HCT116 (cell line): ENCODE data around the gene PTPN7. TPM values are rescaled to one million over a fixed set of nuclear protein-coding genes. Genes with fewer than 3 reads are reported as not detected.

ENCODE experiments used
- ATAC-seq: fragments of 200-7000 bp; cut with Tn5 transposase; 2 replicates; pipeline ENCODE4 v1.9.1; 2020; ENCODE audit warnings: mild to moderate bottlenecking, moderate library complexity
- BruUV-seq: library from RNA; stranded (reverse); fragments of 400-500 nt; replicated peaks from 2 replicates; lab custom pipeline; 2021; lab: Mats Ljungman, UMichigan
- CTCF ChIA-PET: fragments of 300-600 bp; sonication (Branson Sonifier 250); formaldehyde crosslinking; loops from one replicate; lab custom pipeline; 2021; ENCODE audit warnings: antibody characterized with exemption; lab: Charles Lee
- POLR2A ChIA-PET: fragments of 300-600, 350-600 bp; sonication (Branson Sonifier 250); formaldehyde crosslinking; loops from one replicate; lab custom pipeline; 2021; ENCODE audit warnings: antibody characterized with exemption; lab: Charles Lee
- RAD21 ChIA-PET, 2 experiments: fragments of 300-600 bp; sonication (Branson Sonifier 250); formaldehyde crosslinking; loops; one replicate each; lab custom pipeline; 2023; ENCODE audit warnings: low total read pairs in 2 of 2; ENCODE audit not compliant: uncharacterized antibody in 2 of 2, unreplicated experiment in 2 of 2, low non-redundant PET in 1 of 2; lab: Charles Lee
- DNase-seq: peaks from one replicate; pipeline ENCODE4 v3.0.0-alpha.2; 2010; ENCODE audit warnings: low read depth, low spot score
- H2AFZ ChIP-seq: fragments of 200-600 bp; shearing (Covaris generic), sonication (generic); 2 replicates; pipeline ENCODE4 v1.6.1; 2017; ENCODE audit warnings: low read depth, mixed run types, mixed read lengths, antibody characterized with exemption, low read length; ENCODE audit not compliant: poor library complexity, severe bottlenecking
- H3K27ac ChIP-seq: 2 replicates; pipeline ENCODE4 v1.5.1; 2012; ENCODE audit warnings: low read depth, low read length
- H3K27me3 ChIP-seq: fragments of 200-600 bp; sonication (generic); 2 replicates; pipeline ENCODE4 v1.6.1; 2016; ENCODE audit warnings: mixed run types, low read length, mixed read lengths; ENCODE audit not compliant: insufficient read depth
- H3K36me3 ChIP-seq, 2 experiments: fragments of 200-500 bp in 1 of 2; fragments of 200-600 bp in 1 of 2; sonication (Bioruptor generic) in 1 of 2; sonication (generic) in 1 of 2; 2 replicates each; pipeline versions ENCODE4 v1.5.1 to v1.6.1; 2014 to 2016; ENCODE audit warnings: low read length in 2 of 2, inconsistent platforms in 1 of 2, mixed read lengths in 1 of 2, mixed run types in 1 of 2; ENCODE audit not compliant: insufficient read depth in 2 of 2, control insufficient read depth in 1 of 2
- H3K4me1 ChIP-seq, 2 experiments: fragments of 200-600 bp in 1 of 2; sonication (generic) in 1 of 2; 2 replicates each; pipeline versions ENCODE4 v1.5.1 to v1.6.1; 2012 to 2017; ENCODE audit warnings: low read length in 2 of 2, inconsistent platforms in 1 of 2, mild to moderate bottlenecking in 1 of 2, mixed read lengths in 1 of 2, mixed run types in 1 of 2, moderate library complexity in 1 of 2; ENCODE audit not compliant: insufficient read depth in 2 of 2, control insufficient read depth in 1 of 2
- H3K4me2 ChIP-seq: fragments of 200-600 bp; sonication (generic); 2 replicates; pipeline ENCODE4 v1.6.1; 2017; ENCODE audit warnings: mixed run types, low read length, mixed read lengths
- H3K4me3 ChIP-seq, 2 experiments: fragments of 200-600 bp in 1 of 2; sonication (generic) in 1 of 2; replicated peaks in 1 of 2; 2 replicates each; pipeline ENCODE4 v1.5.1; 2011 to 2016; ENCODE audit warnings: low read length in 2 of 2, control low read depth in 1 of 2, low read depth in 1 of 2, mild to moderate bottlenecking in 1 of 2, mixed read lengths in 1 of 2, mixed run types in 1 of 2
- H3K79me2 ChIP-seq: fragments of 200-600 bp; sonication (generic); 2 replicates; pipeline ENCODE4 v1.6.1; 2017; ENCODE audit warnings: mild to moderate bottlenecking, mixed run types, low read length, moderate library complexity, mixed read lengths; ENCODE audit not compliant: insufficient read depth
- H3K9ac ChIP-seq: fragments of 200-600 bp; sonication (generic); 2 replicates; pipeline ENCODE4 v1.6.1; 2016; ENCODE audit warnings: low read length, mixed read lengths
- H3K9me2 ChIP-seq: fragments of 200-600 bp; sonication (generic), shearing (Covaris generic); 2 replicates; pipeline ENCODE4 v1.6.1; 2017; ENCODE audit warnings: mixed run types, mild to moderate bottlenecking, moderate library complexity; ENCODE audit not compliant: insufficient read depth
- H3K9me3 ChIP-seq, 2 experiments: fragments of 200-500 bp in 1 of 2; fragments of 200-600 bp in 1 of 2; sonication (Bioruptor generic) in 1 of 2; sonication (generic) in 1 of 2; 2 replicates each; pipeline ENCODE4 v1.6.1; 2014 to 2017; ENCODE audit warnings: low read length in 2 of 2, mixed read lengths in 2 of 2, inconsistent platforms in 1 of 2, low read depth in 1 of 2, mild to moderate bottlenecking in 1 of 2, mixed run types in 1 of 2, moderate library complexity in 1 of 2; ENCODE audit not compliant: control insufficient read depth in 1 of 2, insufficient read depth in 1 of 2
- H4K20me1 ChIP-seq: fragments of 200-600 bp; sonication (generic), shearing (Covaris generic); 2 replicates; pipeline ENCODE4 v1.6.1; 2017; ENCODE audit warnings: mixed run types, mild to moderate bottlenecking, moderate library complexity; ENCODE audit not compliant: insufficient read depth
- CBX3 ChIP-seq: IDR thresholded peaks from 2 replicates; pipeline ENCODE4 v1.6.1; 2012; ENCODE audit warnings: low read depth
- EGR1 ChIP-seq: IDR thresholded peaks from 2 replicates; pipeline ENCODE4 v1.6.1; 2012; ENCODE audit warnings: low read depth
- ELF1 ChIP-seq: IDR thresholded peaks from 2 replicates; pipeline ENCODE4 v1.6.1; 2012; ENCODE audit warnings: low read depth, borderline replicate concordance
- FOSL1 ChIP-seq: IDR thresholded peaks from 2 replicates; pipeline ENCODE4 v1.6.1; 2012; ENCODE audit warnings: low read depth
- JUND ChIP-seq: IDR thresholded peaks from 2 replicates; pipeline ENCODE4 v1.6.1; 2012
- POLR2A ChIP-seq: IDR thresholded peaks from 2 replicates; pipeline ENCODE4 v1.7.0; 2011; ENCODE audit warnings: borderline replicate concordance; ENCODE audit not compliant: insufficient read depth, insufficient read length; ENCODE audit errors: extremely low read depth
- POLR2AphosphoS5 ChIP-seq: IDR thresholded peaks from 2 replicates; pipeline ENCODE4 v1.6.1; 2011; ENCODE audit warnings: mild to moderate bottlenecking, low read depth, low read length, moderate library complexity
- SRF ChIP-seq: IDR thresholded peaks from 2 replicates; pipeline ENCODE4 v1.6.1; 2012; ENCODE audit warnings: low read depth
- TCF7L2 ChIP-seq: IDR thresholded peaks from 2 replicates; pipeline ENCODE4 v1.7.0; 2011; ENCODE audit warnings: borderline replicate concordance, inconsistent platforms; ENCODE audit not compliant: insufficient read depth, insufficient read length; ENCODE audit errors: extremely low read depth
- ZFX ChIP-seq: fragments of 450-650 bp; IDR thresholded peaks from 2 replicates; pipeline ENCODE4 v1.6.1; 2017
- ZNF274 ChIP-seq: fragments of 200-500 bp; sonication (Bioruptor generic); IDR thresholded peaks from 2 replicates; pipeline ENCODE4 v1.6.1; 2014; ENCODE audit warnings: mild to moderate bottlenecking, low read depth, low read length, inconsistent platforms
- intact Hi-C: fragments of 100-400 bp; cut with micrococcal nuclease; formaldehyde crosslinking; loops from 2 replicates; pipeline ENCODE4 v1.10.0; 2022
- total RNA-seq: library from RNA; stranded (reverse); gene quantifications from one replicate; pipeline ENCODE4 v1.2.1, GENCODE V29; 2021; ENCODE audit not compliant: unreplicated experiment
- TF ChIP-seq, protein P1 (sequence below): IDR thresholded peaks from 2 replicates; pipeline ENCODE4 v1.6.1; 2012
- TF ChIP-seq, protein P2 (sequence below), 3 experiments: fragments of 200-600 bp in 1 of 3; sonication (generic) in 1 of 3; IDR thresholded peaks in 2 of 3; conservative IDR thresholded peaks in 1 of 3; 2 replicates each; pipeline ENCODE4 v1.5.1; 2012 to 2017; ENCODE audit warnings: low read depth in 2 of 3, low read length in 2 of 3, antibody characterized with exemption in 1 of 3, borderline replicate concordance in 1 of 3, control low read depth in 1 of 3, mild to moderate bottlenecking in 1 of 3, mixed read lengths in 1 of 3, mixed run types in 1 of 3, moderate library complexity in 1 of 3; ENCODE audit not compliant: insufficient read depth in 1 of 3

Gene PTPN7
- total RNA-seq, 1 experiment from 2014 or later = 0.76 TPM

DNA sequence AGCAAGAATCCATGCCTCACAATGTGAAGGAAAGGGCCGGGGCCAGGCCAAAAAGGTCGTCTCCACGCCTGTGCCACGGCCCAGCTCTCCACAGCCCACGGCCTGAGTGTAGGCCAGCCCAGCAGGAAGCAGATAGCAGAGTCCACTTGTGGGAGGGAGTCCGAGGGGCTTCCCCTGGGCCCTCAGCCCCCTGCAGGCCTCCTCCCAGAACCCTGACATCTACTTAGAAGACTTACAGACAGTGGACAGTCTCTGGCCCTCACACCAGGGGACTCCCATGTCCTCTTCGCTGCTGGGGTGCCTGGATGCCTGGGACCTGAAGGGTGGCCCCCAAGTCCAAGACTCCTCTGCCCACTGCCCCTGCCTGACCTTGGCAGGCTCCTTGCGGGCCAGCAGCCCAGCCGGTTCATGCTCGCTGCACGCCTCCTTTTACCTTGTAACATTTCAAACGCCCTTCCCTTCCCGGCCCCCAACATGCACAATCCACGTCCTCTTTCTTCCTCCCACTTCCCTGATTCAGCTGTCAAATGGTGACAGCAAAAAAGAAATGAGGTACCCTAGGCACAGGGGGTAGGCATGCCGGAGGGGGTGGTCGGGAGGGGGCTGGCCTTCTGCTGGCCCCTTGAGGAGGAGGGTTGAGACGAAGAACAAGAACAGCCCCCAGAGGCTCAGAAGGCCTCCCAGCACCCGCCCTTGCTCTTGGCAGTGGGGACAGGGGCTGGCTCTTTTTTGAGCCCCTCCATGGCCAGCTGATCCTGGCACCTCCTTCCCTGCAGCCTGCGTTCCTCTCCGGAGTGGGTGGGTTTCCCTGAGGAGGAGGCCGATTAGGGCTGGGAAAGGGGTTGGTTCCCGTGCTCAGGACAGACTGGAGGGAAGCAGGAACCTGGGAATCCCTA lies 997 bp upstream of the PTPN7 start:
- H4K20me1 ChIP-seq = no peaks in the 10 kb centered on the region
- H3K4me1 ChIP-seq = peaks cover 10% of the 10 kb centered on the region in 2 experiments; a peak in 3 of 4 replicates
- TF ChIP-seq TCF7L2 (no peak), FOSL1 (no peak), POLR2A (no peak), EGR1 (no peak), ELF1 (no peak), CBX3 (no peak), ZFX (no peak), ZNF274 (no peak), SRF (no peak), JUND (no peak), POLR2AphosphoS5 (no peak)
- TF ChIP-seq, protein P1, sequence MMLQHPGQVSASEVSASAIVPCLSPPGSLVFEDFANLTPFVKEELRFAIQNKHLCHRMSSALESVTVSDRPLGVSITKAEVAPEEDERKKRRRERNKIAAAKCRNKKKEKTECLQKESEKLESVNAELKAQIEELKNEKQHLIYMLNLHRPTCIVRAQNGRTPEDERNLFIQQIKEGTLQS = no peak
- TF ChIP-seq, protein P2, sequence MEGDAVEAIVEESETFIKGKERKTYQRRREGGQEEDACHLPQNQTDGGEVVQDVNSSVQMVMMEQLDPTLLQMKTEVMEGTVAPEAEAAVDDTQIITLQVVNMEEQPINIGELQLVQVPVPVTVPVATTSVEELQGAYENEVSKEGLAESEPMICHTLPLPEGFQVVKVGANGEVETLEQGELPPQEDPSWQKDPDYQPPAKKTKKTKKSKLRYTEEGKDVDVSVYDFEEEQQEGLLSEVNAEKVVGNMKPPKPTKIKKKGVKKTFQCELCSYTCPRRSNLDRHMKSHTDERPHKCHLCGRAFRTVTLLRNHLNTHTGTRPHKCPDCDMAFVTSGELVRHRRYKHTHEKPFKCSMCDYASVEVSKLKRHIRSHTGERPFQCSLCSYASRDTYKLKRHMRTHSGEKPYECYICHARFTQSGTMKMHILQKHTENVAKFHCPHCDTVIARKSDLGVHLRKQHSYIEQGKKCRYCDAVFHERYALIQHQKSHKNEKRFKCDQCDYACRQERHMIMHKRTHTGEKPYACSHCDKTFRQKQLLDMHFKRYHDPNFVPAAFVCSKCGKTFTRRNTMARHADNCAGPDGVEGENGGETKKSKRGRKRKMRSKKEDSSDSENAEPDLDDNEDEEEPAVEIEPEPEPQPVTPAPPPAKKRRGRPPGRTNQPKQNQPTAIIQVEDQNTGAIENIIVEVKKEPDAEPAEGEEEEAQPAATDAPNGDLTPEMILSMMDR (IDR thresholded peaks at IDR 0.05 in 2 of 3, conservative IDR thresholded peaks at IDR 0.05 in 1 of 3; ENCODE audit: borderline replicate concordance in 1 of 3, insufficient read depth in 1 of 3, low read depth in 2 of 3, low read length in 2 of 3) = no peak
- no peak overlapping the region for H2AFZ ChIP-seq
- DNase-seq = no peak
- H3K36me3 ChIP-seq = no peaks in the 10 kb centered on the region
- RAD21 ChIA-PET = no interaction called here
- POLR2A ChIA-PET = no interaction called here
- no peaks in the 10 kb centered on the region for H3K79me2 ChIP-seq
- no TSS peak for BruUV-seq
- no peak overlapping the region for H3K9ac ChIP-seq
- H3K4me3 ChIP-seq = no peak overlapping the region
- no peaks in the 10 kb centered on the region for H3K9me2 ChIP-seq
- H3K27ac ChIP-seq = no peak overlapping the region
- ATAC-seq = no peak
- no peak overlapping the region for H3K4me2 ChIP-seq
- intact Hi-C loops = no loop called here
- no peaks in the 10 kb centered on the region for H3K9me3 ChIP-seq
- CTCF ChIA-PET = no interaction called here
- no peaks in the 10 kb centered on the region for H3K27me3 ChIP-seq
